HG03342 (cell line): ENCODE data around the gene PDGFRB.

Source experiments
- ATAC-seq: cut with Tn5 transposase; IDR thresholded peaks from one replicate; pipeline ENCODE4 v1.9.1; 2021; ENCODE audit warnings: mild to moderate bottlenecking, moderate library complexity; ENCODE audit not compliant: unreplicated experiment

PDGFRB gene

GRCh38 chr5:150133581-150134197 is 22.0 kb downstream of the PDGFRB start:
- no peak for ATAC-seq

- no peak for ATAC-seq
Observed at GRCh38 chr5:150132740-150133139, 22.9 kb downstream of the PDGFRB start.

GRCh38 chr5:150131978-150132694 is 23.5 kb downstream of the PDGFRB start:
- ATAC-seq = no peak

- no peak for ATAC-seq
Observed at GRCh38 chr5:150131461-150131860, 24.2 kb downstream of the PDGFRB start.

- no peak for ATAC-seq
Observed at GRCh38 chr5:150130493-150130922, 25.1 kb downstream of the PDGFRB start.

GRCh38 chr5:150129813-150130492 is 25.7 kb downstream of the PDGFRB start:
- no peak for ATAC-seq

- ATAC-seq = no peak
Observed at GRCh38 chr5:150129454-150129812, 26.2 kb downstream of the PDGFRB start.

GRCh38 chr5:150126921-150127265 is 28.8 kb downstream of the PDGFRB start:
- no peak for ATAC-seq

GRCh38 chr5:150126199-150126920 is 29.3 kb downstream of the PDGFRB start:
- ATAC-seq = no peak

GRCh38 chr5:150125334-150125733 is 30.3 kb downstream of the PDGFRB start:
- no peak for ATAC-seq

- ATAC-seq = no peak
Observed at GRCh38 chr5:150124596-150124995, 31.0 kb downstream of the PDGFRB start.

- ATAC-seq = no peak
Observed at GRCh38 chr5:150124111-150124557, 31.5 kb downstream of the PDGFRB start.

GRCh38 chr5:150123542-150123941 is 32.1 kb downstream of the PDGFRB start:
- no peak for ATAC-seq

- no peak for ATAC-seq
Observed at GRCh38 chr5:150122536-150123481, 32.8 kb downstream of the PDGFRB start.

- peak; percentile 75 for ATAC-seq
Observed at GRCh38 chr5:150122158-150122510, 33.5 kb downstream of the PDGFRB start.

GRCh38 chr5:150121448-150122157 is 34.0 kb downstream of the PDGFRB start:
- ATAC-seq = peak; percentile 9

GRCh38 chr5:150120617-150121447 is 34.8 kb downstream of the PDGFRB start:
- no peak for ATAC-seq

- ATAC-seq = no peak
Observed at GRCh38 chr5:150120062-150120441, 35.6 kb downstream of the PDGFRB start.
